HG02970 (cell line): ENCODE results near the gene IDNK.
"Not testable (repeated sequence)": the region's sequence is repeated elsewhere in the genome, so short reads cannot be mapped to it uniquely, and the experiment has no call there.

Experiments
- ATAC-seq: cut with Tn5 transposase; IDR thresholded peaks from one replicate; pipeline ENCODE4 v1.9.1; 2021; ENCODE audit warnings: mild to moderate bottlenecking, moderate library complexity, moderate number of reproducible peaks; ENCODE audit not compliant: unreplicated experiment, low FRiP score

The IDNK gene

GRCh38 chr9:83622939-83623678, at the start of gene IDNK:
Gene IDNK, plus strand, starts transcription at chr9:83623143. Its CDS starts 29 bp downstream, at chr9:83623172.
- peak; percentile 79 for ATAC-seq

- no peak for ATAC-seq
Observed at GRCh38 chr9:83574482-83574881, 48.5 kb upstream of the IDNK start.

GRCh38 chr9:83582029-83582428, 40.9 kb upstream of the IDNK start:
- ATAC-seq = no peak

GRCh38 chr9:83583151-83584014, 39.6 kb upstream of the IDNK start:
- ATAC-seq = no peak

- no peak for ATAC-seq
Observed at GRCh38 chr9:83584995-83585394, 37.9 kb upstream of the IDNK start.

- no peak for ATAC-seq
Observed at GRCh38 chr9:83588256-83588655, 34.7 kb upstream of the IDNK start.

- ATAC-seq = no peak
Observed at GRCh38 chr9:83596899-83597504, 25.9 kb upstream of the IDNK start.

GRCh38 chr9:83598487-83598886, 24.5 kb upstream of the IDNK start:
- no peak for ATAC-seq

- no peak for ATAC-seq
Observed at GRCh38 chr9:83599071-83599470, 23.9 kb upstream of the IDNK start.

- no peak for ATAC-seq
Observed at GRCh38 chr9:83601463-83601862, 21.5 kb upstream of the IDNK start.

- ATAC-seq = not testable (repeated sequence)
Observed at GRCh38 chr9:83607620-83608019, 15.3 kb upstream of the IDNK start.

GRCh38 chr9:83613298-83613697, 9.6 kb upstream of the IDNK start:
- ATAC-seq = not testable (repeated sequence)

- ATAC-seq = no peak
Observed at GRCh38 chr9:83617299-83617698, 5.6 kb upstream of the IDNK start.

GRCh38 chr9:83620841-83621636, 1.9 kb upstream of the IDNK start:
- no peak for ATAC-seq

GRCh38 chr9:83622433-83622938, 457 bp upstream of the IDNK start:
- ATAC-seq = peak; percentile 48

- peak; percentile 19 for ATAC-seq
Observed at GRCh38 chr9:83623679-83624076, 735 bp downstream of the IDNK start.

- no peak for ATAC-seq
Observed at GRCh38 chr9:83625178-83625577, 2.2 kb downstream of the IDNK start.

- ATAC-seq = no peak
Observed at GRCh38 chr9:83628540-83628939, 5.6 kb downstream of the IDNK start.

- no peak for ATAC-seq
Observed at GRCh38 chr9:83629433-83630104, 6.6 kb downstream of the IDNK start.
